Measurements from ENCODE around the gene ATG13. TPM values are rescaled to one million over a fixed set of nuclear protein-coding genes. Genes with fewer than 3 reads are reported as not detected.

The ATG13 gene
- total RNA-seq, 1 experiment from 2014 or later, result 57.1 TPM

DNA sequence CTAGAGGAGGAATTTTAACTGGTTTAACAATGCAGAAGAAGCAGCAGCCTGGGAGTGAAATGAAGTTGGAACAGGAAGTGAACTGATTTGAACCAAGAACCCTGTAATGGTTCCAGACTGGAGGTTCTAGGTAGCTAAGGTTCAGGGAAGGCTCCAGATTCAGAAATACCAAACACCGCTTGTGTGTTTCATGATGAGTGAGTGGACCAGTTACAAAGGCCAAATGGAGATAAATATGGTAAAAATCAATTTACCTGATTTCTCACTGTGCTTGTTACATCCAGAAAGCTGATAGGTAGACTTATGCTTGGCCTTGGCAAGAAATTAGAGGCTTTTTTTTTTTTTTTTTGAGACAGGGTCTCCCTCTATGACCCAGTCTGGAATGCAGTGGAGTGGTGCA is 12.9 kb downstream of the ATG13 start:
- intact Hi-C loops (cut with micrococcal nuclease; ENCODE audit: unreplicated experiment), result no loop called here
- BruUV-seq (replicated peaks), result no TSS peak
- Mint-ChIP-seq H3K27me3 (ENCODE audit: unreplicated experiment) (no peaks in the 10 kb centered on the region), H3K9me3 (ENCODE audit: low read depth, unreplicated experiment) (no peaks in the 10 kb centered on the region), H3K4me3 (ENCODE audit: low read depth, unreplicated experiment) (no peak overlapping the region), H3K4me1 (ENCODE audit: low read depth, unreplicated experiment) (peaks cover 7% of the 10 kb centered on the region), H3K36me3 (ENCODE audit: insufficient read depth, unreplicated experiment) (peaks cover 14% of the 10 kb centered on the region), H3K27ac (ENCODE audit: unreplicated experiment) (no peak overlapping the region)
- TF ChIP-seq, protein P1, sequence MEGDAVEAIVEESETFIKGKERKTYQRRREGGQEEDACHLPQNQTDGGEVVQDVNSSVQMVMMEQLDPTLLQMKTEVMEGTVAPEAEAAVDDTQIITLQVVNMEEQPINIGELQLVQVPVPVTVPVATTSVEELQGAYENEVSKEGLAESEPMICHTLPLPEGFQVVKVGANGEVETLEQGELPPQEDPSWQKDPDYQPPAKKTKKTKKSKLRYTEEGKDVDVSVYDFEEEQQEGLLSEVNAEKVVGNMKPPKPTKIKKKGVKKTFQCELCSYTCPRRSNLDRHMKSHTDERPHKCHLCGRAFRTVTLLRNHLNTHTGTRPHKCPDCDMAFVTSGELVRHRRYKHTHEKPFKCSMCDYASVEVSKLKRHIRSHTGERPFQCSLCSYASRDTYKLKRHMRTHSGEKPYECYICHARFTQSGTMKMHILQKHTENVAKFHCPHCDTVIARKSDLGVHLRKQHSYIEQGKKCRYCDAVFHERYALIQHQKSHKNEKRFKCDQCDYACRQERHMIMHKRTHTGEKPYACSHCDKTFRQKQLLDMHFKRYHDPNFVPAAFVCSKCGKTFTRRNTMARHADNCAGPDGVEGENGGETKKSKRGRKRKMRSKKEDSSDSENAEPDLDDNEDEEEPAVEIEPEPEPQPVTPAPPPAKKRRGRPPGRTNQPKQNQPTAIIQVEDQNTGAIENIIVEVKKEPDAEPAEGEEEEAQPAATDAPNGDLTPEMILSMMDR (IDR thresholded peaks at IDR 0.05; ENCODE audit: unreplicated experiment), result no peak
- CTCF ChIA-PET, result no interaction called here
- DNase-seq, result no peak

DNA sequence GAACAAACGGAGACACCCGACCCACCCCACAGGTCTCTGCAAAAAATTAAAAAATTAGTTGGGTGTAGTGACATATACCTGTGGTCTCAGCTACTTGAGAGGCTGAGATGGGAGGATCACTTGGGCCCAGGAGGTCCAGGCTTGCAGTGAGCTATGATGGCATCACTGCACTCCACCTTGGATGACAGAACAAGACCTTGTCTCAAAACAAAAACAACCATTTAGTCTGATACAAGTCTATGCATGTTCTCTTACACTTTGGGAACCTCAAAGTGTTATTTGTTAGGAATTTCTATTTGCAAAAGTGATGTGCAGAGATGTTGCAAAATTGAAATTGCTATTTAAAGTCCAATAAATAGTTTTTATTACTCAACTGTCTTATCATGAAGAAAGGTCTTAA is 14.3 kb downstream of the ATG13 start:
- Mint-ChIP-seq H3K9me3 (ENCODE audit: low read depth, unreplicated experiment) (no peaks in the 10 kb centered on the region), H3K4me1 (ENCODE audit: low read depth, unreplicated experiment) (no peaks in the 10 kb centered on the region), H3K27ac (ENCODE audit: unreplicated experiment) (no peak overlapping the region), H3K36me3 (ENCODE audit: insufficient read depth, unreplicated experiment) (peaks cover 10% of the 10 kb centered on the region), H3K27me3 (ENCODE audit: unreplicated experiment) (no peaks in the 10 kb centered on the region), H3K4me3 (ENCODE audit: low read depth, unreplicated experiment) (no peak overlapping the region)
- TF ChIP-seq, protein P1 (IDR thresholded peaks at IDR 0.05; ENCODE audit: unreplicated experiment), result no peak
- DNase-seq, result no peak
- intact Hi-C loops (cut with micrococcal nuclease; ENCODE audit: unreplicated experiment), result no loop called here
- CTCF ChIA-PET, result interaction anchor here (0.6 kb wide), 1 partner anchor 212 kb away, joined by 3 read pairs; no protein-coding TSS in a partner anchor
- BruUV-seq (replicated peaks), result no TSS peak

- intact Hi-C loops (cut with micrococcal nuclease; ENCODE audit: unreplicated experiment), result no loop called here
- CTCF ChIA-PET, result no interaction called here
- H3K4me1 Mint-ChIP-seq (ENCODE audit: low read depth, unreplicated experiment), result no peaks in the 10 kb centered on the region
- no peaks in the 10 kb centered on the region for H3K27me3 Mint-ChIP-seq (ENCODE audit: unreplicated experiment)
- TF ChIP-seq, protein P1 (IDR thresholded peaks at IDR 0.05; ENCODE audit: unreplicated experiment), result no peak
- peaks cover 10% of the 10 kb centered on the region for H3K36me3 Mint-ChIP-seq (ENCODE audit: insufficient read depth, unreplicated experiment)
- no peak overlapping the region for H3K27ac Mint-ChIP-seq (ENCODE audit: unreplicated experiment)
- no TSS peak for BruUV-seq (replicated peaks)
- no peak for DNase-seq
- no peak overlapping the region for H3K4me3 Mint-ChIP-seq (ENCODE audit: low read depth, unreplicated experiment)
- H3K9me3 Mint-ChIP-seq (ENCODE audit: low read depth, unreplicated experiment), result no peaks in the 10 kb centered on the region
These were observed 15.1 kb downstream of the ATG13 start for GRCh38 chr11:46632502-46632901.

GRCh38 chr11:46633291-46634217 is 16.2 kb downstream of the ATG13 start:
- TF ChIP-seq, protein P1 (IDR thresholded peaks at IDR 0.05; ENCODE audit: unreplicated experiment), result no peak
- no peaks in the 10 kb centered on the region for H3K4me1 Mint-ChIP-seq (ENCODE audit: low read depth, unreplicated experiment)
- H3K27me3 Mint-ChIP-seq (ENCODE audit: unreplicated experiment), result no peaks in the 10 kb centered on the region
- BruUV-seq (replicated peaks), result no TSS peak
- H3K27ac Mint-ChIP-seq (ENCODE audit: unreplicated experiment), result no peak overlapping the region
- peaks cover 10% of the 10 kb centered on the region for H3K36me3 Mint-ChIP-seq (ENCODE audit: insufficient read depth, unreplicated experiment)
- no peak for DNase-seq
- H3K4me3 Mint-ChIP-seq (ENCODE audit: low read depth, unreplicated experiment), result no peak overlapping the region
- no peaks in the 10 kb centered on the region for H3K9me3 Mint-ChIP-seq (ENCODE audit: low read depth, unreplicated experiment)
- intact Hi-C loops (cut with micrococcal nuclease; ENCODE audit: unreplicated experiment), result no loop called here
- CTCF ChIA-PET, result interaction anchor here (0.7 kb wide), 1 partner anchor 54 kb away, joined by 3 read pairs; no protein-coding TSS in a partner anchor

Measured in Calu3 (cell line).